ENCODE measurements around the gene C1QC. TPM values are rescaled to one million over a fixed set of nuclear protein-coding genes. Genes with fewer than 3 reads are reported as not detected.

Gene C1QC
- total RNA-seq (1 to 10 TPM; 1.2 to 1.5 TPM), polyA plus RNA-seq (not detected), total RNA-seq (0 reads per million in 6 experiments)

DNA sequence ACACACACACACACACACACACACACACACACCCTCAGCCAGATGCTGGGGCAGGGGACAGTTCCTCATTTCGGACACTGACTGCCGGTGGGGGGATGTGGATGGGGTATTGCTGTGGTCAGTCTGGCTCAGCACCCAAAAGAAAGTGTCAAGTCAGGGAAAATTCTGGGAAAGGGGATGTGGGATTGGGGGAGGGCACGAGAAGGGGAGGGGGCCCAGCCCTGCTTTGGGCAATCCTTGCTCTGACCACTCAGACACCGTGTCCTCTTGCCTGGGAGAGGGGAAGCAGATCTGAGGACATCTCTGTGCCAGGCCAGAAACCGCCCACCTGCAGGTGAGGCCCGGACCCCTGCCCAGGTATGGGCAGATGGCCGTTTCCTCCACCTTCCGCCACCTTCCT, at the start of gene C1QC:
Gene C1QC, plus strand, starts transcription at position 253 of the 400 bp plus-strand sequence. CDS start 391 bp downstream, outside the sequence.
- ATAC-seq, result no peak
- no peak for DNase-seq
- H3K4me3 Mint-ChIP-seq, result no peak within 1 kb of the TSS
- H3K27ac Mint-ChIP-seq, result no peak within 1 kb of the TSS
- H3K36me3 Mint-ChIP-seq, result no peaks in the 10 kb centered on the region
- H3K9me3 Mint-ChIP-seq, result no peaks in the 10 kb centered on the region
- POLR2A ChIA-PET, result no interaction called here
- H3K4me1 Mint-ChIP-seq, result peaks cover 0 to 2% (median 0%) of the 10 kb centered on the region in 4 donors
- H3K27me3 Mint-ChIP-seq, result peaks cover 10 to 59% (median 33%) of the 10 kb centered on the region in 5 donors

DNA sequence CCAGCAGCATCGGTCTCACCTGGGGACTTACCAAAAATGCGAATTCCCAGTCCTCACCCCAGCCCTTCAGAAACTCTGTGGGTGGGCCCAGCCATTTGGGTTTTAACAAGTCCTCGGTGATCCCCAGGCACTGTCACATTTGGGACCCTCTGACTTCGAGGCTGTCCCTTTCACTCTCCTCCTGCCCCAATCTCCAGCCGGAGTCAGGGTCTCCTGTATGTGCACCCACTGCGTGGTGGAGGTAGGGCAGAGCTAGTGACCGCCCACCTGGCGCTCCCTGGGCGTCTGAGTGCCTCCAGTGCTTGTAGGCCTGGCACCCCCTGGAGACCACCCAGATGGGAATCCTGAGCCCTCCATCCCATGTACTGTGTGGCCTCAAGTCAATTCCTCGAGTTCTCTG, 49.0 kb upstream of the C1QC start:
- H3K27ac Mint-ChIP-seq, result no peak overlapping the region
- peaks cover 0 to 2% (median 0%) of the 10 kb centered on the region in 4 donors for H3K4me1 Mint-ChIP-seq
- ATAC-seq (no peak), DNase-seq (no peak)
- H3K4me3 Mint-ChIP-seq, result no peak overlapping the region
- peaks cover 10 to 52% (median 47%) of the 10 kb centered on the region in 5 donors for H3K27me3 Mint-ChIP-seq
- H3K9me3 Mint-ChIP-seq, result peaks cover 0 to 3% (median 0%) of the 10 kb centered on the region in 9 donors
- H3K36me3 Mint-ChIP-seq, result no peaks in the 10 kb centered on the region
- POLR2A ChIA-PET, result no interaction called here

DNA sequence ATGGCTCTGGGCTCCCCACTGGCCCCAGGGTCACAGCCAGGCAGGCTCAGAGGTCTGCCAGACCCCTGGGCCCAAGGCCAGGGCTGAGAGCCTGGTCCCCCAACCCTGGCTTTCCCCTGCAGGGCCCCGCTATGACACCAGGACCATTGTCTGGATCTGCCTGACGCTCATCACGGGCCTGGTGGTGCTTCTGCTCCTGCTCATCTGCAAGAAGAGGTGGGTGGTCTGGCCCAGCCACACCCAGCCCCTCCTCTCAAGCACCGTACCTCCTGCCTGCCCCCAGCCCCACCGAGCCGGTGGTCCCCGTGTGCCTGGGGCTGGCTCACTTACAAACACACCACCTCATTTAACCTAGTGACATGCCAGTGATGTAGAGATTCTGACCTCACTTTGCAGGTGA, 48.3 kb upstream of the C1QC start:
- Mint-ChIP-seq H3K4me1 (peaks cover 0 to 2% (median 0%) of the 10 kb centered on the region in 4 donors), H3K27me3 (peaks cover 10 to 48% (median 45%) of the 10 kb centered on the region in 5 donors), H3K4me3 (no peak overlapping the region), H3K36me3 (no peaks in the 10 kb centered on the region), H3K9me3 (peaks cover 0 to 3% (median 0%) of the 10 kb centered on the region in 9 donors), H3K27ac (no peak overlapping the region)
- POLR2A ChIA-PET, result no interaction called here
- DNase-seq (peak in 1 of 10 donors; percentile 43), ATAC-seq (no peak)

DNA sequence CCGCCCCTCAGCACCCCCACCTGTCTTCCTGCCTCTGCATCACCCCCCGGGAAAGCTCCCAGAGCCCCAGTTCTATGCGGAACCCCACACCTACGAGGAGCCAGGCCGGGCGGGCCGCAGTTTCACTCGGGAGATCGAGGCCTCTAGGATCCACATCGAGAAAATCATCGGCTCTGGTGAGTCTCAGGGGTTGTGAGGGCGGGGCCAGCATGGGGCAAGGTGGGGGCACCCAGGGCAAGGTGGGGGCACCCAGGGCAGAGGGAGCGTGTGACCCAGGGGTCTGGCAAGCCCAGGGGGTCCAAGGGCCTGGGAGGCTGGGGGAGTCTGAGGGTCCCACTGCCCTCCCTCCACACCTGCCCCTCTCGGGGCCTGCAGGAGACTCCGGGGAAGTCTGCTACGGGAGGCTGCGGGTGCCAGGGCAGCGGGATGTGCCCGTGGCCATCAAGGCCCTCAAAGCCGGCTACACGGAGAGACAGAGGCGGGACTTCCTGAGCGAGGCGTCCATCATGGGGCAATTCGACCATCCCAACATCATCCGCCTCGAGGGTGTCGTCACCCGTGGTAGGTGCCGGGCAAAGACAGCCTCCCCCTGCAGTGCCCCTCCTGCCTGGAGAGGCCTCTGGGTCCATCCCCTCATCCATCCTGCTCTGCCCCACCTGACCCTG, 46.0 kb upstream of the C1QC start:
- no peaks in the 10 kb centered on the region for H3K36me3 Mint-ChIP-seq
- no peak overlapping the region for H3K4me3 Mint-ChIP-seq
- POLR2A ChIA-PET, result no interaction called here
- H3K27me3 Mint-ChIP-seq, result peaks cover 3 to 41% (median 22%) of the 10 kb centered on the region in 5 donors
- H3K4me1 Mint-ChIP-seq, result peaks cover 0 to 2% (median 0%) of the 10 kb centered on the region in 4 donors
- DNase-seq (no peak), ATAC-seq (no peak)
- H3K9me3 Mint-ChIP-seq, result no peaks in the 10 kb centered on the region
- H3K27ac Mint-ChIP-seq, result no peak overlapping the region

DNA sequence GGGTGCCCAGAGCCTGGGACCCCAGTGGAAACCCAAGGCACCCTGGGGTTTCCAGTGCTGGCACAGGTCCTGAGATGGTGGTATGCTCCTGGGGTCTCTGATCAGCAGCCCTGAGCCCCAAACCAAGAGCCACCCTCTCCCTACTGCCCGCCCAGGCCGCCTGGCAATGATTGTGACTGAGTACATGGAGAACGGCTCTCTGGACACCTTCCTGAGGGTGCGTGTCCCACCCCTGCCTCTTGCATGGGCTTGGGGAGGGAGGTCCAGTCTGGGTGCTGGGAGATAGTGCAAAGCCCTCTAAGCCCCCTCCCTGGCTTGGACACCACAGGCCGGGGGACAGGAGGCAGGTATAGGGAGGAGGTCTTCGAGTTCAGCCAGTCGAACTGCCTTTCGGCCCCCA, 45.4 kb upstream of the C1QC start:
- H3K4me1 Mint-ChIP-seq, result peaks cover 0 to 2% (median 0%) of the 10 kb centered on the region in 4 donors
- ATAC-seq (no peak), DNase-seq (peak in 1 of 10 donors; percentile 57)
- H3K27me3 Mint-ChIP-seq, result peaks cover 3 to 43% (median 19%) of the 10 kb centered on the region in 5 donors
- H3K4me3 Mint-ChIP-seq, result no peak overlapping the region
- no peaks in the 10 kb centered on the region for H3K9me3 Mint-ChIP-seq
- H3K36me3 Mint-ChIP-seq, result no peaks in the 10 kb centered on the region
- POLR2A ChIA-PET, result no interaction called here
- peak overlapping the region in 1 of 10 donors; percentile 44 for H3K27ac Mint-ChIP-seq

DNA sequence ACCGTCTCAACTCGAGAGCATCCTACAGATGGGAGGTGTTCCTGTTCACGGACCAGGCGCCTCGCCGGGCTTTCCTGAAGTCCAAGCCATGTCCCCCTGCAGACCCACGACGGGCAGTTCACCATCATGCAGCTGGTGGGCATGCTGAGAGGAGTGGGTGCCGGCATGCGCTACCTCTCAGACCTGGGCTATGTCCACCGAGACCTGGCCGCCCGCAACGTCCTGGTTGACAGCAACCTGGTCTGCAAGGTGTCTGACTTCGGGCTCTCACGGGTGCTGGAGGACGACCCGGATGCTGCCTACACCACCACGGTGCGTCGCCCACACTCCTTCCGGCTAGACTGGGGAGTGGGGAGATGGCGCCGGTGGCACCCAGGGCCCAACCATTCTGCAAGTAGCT, 44.7 kb upstream of the C1QC start:
- H3K4me3 Mint-ChIP-seq, result no peak overlapping the region

DNA sequence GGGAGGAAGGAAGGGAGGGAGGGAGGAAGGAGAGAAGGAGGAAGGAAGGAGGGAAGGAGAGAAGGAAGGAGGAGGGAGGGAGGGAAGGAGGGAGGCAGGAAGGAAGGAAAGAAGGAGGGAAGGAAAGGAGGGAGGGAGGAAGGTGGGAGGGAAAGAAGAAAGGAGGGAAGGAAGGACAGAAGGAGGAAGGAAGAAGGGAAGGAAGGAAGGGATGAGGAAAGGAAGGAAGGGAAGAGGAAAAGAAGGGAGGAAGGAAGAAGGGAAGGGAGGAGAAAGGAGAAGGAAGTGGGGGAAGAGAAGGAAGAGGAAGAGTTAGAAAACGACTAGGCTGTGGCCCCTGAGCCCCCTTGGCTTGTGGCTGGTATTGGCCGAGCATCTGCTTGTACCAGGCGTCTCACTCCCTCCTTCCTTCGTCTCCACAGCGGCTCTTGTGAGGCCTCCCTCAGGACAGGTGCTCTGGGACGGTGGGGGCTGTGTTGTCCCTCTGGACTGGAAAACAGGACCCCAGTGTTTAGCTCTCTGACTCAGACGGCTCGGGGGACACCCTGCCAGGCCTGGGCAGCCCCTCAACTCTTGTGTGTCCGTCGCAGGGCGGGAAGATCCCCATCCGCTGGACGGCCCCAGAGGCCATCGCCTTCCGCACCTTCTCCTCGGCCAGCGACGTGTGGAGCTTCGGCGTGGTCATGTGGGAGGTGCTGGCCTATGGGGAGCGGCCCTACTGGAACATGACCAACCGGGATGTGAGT, 43.2 kb upstream of the C1QC start:
- DNase-seq, result peak in 1 of 10 donors; percentile 62
- no peaks in the 10 kb centered on the region for H3K9me3 Mint-ChIP-seq
- no peak for ATAC-seq
- H3K27me3 Mint-ChIP-seq, result peaks cover 9 to 47% (median 36%) of the 10 kb centered on the region in 5 donors
- POLR2A ChIA-PET, result no interaction called here
- H3K4me3 Mint-ChIP-seq, result no peak overlapping the region
- H3K27ac Mint-ChIP-seq, result no peak overlapping the region
- H3K4me1 Mint-ChIP-seq, result peaks cover 0 to 2% (median 0%) of the 10 kb centered on the region in 4 donors
- no peaks in the 10 kb centered on the region for H3K36me3 Mint-ChIP-seq

More for the DNA sequence above, 44.7 kb upstream of the C1QC start:
- ATAC-seq (no peak), DNase-seq (peak in 1 of 10 donors; percentile 36)
- Mint-ChIP-seq H3K27me3 (peaks cover 7 to 47% (median 23%) of the 10 kb centered on the region in 5 donors), H3K36me3 (no peaks in the 10 kb centered on the region), H3K4me1 (peaks cover 0 to 2% (median 0%) of the 10 kb centered on the region in 4 donors), H3K9me3 (no peaks in the 10 kb centered on the region), H3K27ac (no peak overlapping the region)
- POLR2A ChIA-PET, result no interaction called here

DNA sequence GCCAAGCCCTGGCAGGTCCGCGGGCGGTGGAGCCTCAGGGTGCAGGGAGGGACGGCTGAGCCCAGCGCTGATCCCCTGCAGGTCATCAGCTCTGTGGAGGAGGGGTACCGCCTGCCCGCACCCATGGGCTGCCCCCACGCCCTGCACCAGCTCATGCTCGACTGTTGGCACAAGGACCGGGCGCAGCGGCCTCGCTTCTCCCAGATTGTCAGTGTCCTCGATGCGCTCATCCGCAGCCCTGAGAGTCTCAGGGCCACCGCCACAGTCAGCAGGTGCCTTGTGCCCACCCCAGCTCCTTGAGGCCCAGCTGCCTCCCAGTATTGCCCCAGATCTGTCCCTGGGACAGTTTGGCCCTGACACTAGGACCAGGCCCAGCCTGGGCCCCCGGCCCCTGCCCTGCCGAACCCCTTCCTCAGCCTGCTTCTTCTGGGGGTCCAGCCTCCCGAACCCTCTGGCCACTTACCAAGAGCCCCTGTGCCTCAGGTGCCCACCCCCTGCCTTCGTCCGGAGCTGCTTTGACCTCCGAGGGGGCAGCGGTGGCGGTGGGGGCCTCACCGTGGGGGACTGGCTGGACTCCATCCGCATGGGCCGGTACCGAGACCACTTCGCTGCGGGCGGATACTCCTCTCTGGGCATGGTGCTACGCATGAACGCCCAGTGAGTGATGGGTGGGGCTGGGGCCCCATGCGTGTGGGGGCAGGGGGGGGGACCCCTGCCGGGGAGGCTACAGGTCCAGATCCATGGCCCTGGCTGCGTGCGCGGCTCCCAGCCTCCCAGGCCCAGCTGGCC, 42.4 kb upstream of the C1QC start:
- H3K4me3 Mint-ChIP-seq, result no peak overlapping the region
- DNase-seq (peak in 1 of 10 donors; percentile 31), ATAC-seq (no peak)
- peaks cover 11 to 44% (median 36%) of the 10 kb centered on the region in 5 donors for H3K27me3 Mint-ChIP-seq
- H3K9me3 Mint-ChIP-seq, result no peaks in the 10 kb centered on the region
- peaks cover 0 to under 1% (median 0%) of the 10 kb centered on the region in 4 donors for H3K4me1 Mint-ChIP-seq
- no peak overlapping the region for H3K27ac Mint-ChIP-seq
- no peaks in the 10 kb centered on the region for H3K36me3 Mint-ChIP-seq
- POLR2A ChIA-PET, result no interaction called here

DNA sequence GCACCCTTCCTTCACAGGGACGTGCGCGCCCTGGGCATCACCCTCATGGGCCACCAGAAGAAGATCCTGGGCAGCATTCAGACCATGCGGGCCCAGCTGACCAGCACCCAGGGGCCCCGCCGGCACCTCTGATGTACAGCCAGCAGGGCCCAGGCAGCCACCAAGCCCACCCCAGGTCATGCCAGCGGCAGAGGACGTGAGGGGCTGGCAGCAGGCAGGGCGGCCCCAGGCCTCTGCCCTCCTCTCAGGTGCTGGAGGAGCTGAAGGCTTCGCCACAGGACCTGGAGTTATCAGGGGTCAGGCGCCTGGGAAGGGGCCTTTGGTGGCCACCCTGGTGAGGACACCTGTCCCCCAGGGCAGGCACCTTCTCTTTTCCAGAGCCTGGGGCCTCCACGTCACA, 41.8 kb upstream of the C1QC start:
- Mint-ChIP-seq H3K9me3 (no peaks in the 10 kb centered on the region), H3K4me1 (no peaks in the 10 kb centered on the region), H3K4me3 (no peak overlapping the region), H3K27me3 (peaks cover 15 to 46% (median 37%) of the 10 kb centered on the region in 5 donors), H3K36me3 (no peaks in the 10 kb centered on the region), H3K27ac (no peak overlapping the region)
- no peak for DNase-seq
- no peak for ATAC-seq
- POLR2A ChIA-PET, result no interaction called here

DNA sequence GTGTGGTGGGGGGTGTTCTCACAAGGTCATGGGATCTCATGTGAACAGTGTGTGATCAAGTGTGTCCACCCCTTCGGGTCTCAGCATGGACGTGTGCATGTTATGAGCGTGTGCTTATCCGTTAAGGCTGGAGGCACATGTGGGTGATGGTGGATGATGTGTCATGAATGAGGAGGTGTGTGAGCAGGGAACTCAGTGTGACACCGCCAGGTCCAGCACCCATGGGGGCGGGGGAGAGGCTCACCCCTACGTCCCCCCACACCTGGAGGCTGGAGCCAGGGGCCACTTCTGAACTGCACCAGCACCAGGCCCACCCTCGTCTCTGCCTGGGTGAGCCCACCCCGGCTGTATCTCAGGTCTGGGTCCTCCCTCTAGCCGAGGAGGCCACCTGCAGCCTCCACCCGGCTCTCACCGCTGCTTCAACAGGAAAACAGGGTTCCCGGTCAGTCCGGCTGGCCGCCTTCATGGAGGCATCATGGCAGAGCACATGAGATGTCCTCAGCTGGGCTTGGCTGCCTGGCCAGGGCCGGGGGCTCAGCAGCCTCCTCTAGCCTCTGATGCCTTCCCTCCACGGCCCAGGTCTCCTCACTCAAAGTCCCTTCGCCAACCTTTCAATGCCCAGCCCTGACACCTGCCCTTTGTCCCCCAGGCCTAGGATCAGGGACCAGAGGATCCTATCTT, 41.2 kb upstream of the C1QC start:
- no peaks in the 10 kb centered on the region for H3K36me3 Mint-ChIP-seq
- no peak for DNase-seq

DNA sequence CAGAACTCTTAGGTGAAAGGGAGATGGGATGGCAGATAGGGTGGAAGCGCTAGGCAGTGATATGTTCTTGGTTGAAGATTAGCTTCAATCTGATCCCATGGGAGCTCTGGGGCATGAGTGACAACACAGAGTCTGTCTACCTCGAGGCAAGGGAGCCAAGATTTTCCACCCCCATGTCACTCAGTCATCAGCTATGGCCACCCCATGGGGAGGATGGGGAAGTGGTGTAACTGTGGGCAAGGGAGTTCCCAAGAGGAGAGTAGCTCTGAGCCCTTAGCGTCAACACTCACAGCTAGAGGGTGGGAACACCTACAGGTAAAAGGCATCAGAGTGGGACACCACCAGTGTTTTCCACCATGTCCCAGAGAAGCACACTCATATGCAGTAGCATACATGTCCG, 37.3 kb upstream of the C1QC start:
- Mint-ChIP-seq H3K27me3 (peaks cover 30 to 77% (median 43%) of the 10 kb centered on the region in 5 donors), H3K36me3 (no peaks in the 10 kb centered on the region), H3K4me3 (no peak overlapping the region), H3K4me1 (no peaks in the 10 kb centered on the region), H3K9me3 (no peaks in the 10 kb centered on the region), H3K27ac (no peak overlapping the region)
- ATAC-seq (no peak), DNase-seq (no peak)
- POLR2A ChIA-PET, result no interaction called here

More for the DNA sequence above, 41.2 kb upstream of the C1QC start:
- peaks cover 15 to 46% (median 40%) of the 10 kb centered on the region in 5 donors for H3K27me3 Mint-ChIP-seq
- H3K27ac Mint-ChIP-seq, result no peak overlapping the region
- no peaks in the 10 kb centered on the region for H3K9me3 Mint-ChIP-seq
- no peak overlapping the region for H3K4me3 Mint-ChIP-seq
- H3K4me1 Mint-ChIP-seq, result no peaks in the 10 kb centered on the region
- POLR2A ChIA-PET, result no interaction called here
- no peak for ATAC-seq

DNA sequence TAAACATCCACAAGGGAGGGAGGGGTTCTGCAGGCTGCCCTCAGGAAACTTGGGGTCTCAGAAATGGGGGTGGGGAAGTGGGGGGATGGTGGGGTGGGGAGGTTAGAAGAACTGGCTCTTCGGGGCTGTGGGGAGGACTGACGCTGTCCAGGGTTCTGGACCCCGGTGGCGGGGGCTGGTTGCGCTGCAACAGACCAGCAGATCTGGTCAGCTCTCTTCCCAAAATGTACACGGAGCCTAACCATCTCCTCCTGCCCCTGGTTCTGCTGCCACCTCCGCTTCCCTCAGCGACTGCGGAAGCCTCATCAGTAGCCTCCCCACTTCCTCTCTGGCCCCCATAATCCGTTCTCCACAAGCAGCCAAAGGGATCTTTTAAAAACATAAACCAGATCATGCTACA, 36.3 kb upstream of the C1QC start:
- no peaks in the 10 kb centered on the region for H3K36me3 Mint-ChIP-seq
- POLR2A ChIA-PET, result no interaction called here
- peaks cover 30 to 84% (median 50%) of the 10 kb centered on the region in 5 donors for H3K27me3 Mint-ChIP-seq
- H3K9me3 Mint-ChIP-seq, result peaks cover 0 to 1% (median 0%) of the 10 kb centered on the region in 9 donors
- DNase-seq (no peak), ATAC-seq (no peak)
- H3K4me1 Mint-ChIP-seq, result no peaks in the 10 kb centered on the region
- H3K4me3 Mint-ChIP-seq, result no peak overlapping the region
- H3K27ac Mint-ChIP-seq, result no peak overlapping the region
